Tibial artery (tissue), 4 donors: Measurements from ENCODE around the gene C16orf46.
A peak's percentile ranks its signal among the peaks of the same experiment; 100 is the strongest.

ENCODE experiments used
- DNase-seq, 2 donors: peaks; one replicate each; pipeline ENCODE4 v3.0.0-alpha.2; 2019
- H3K27ac ChIP-seq, 2 donors: fragments of 200-600 bp; sonication (generic) in 1 of 2; 1 replicate in 1 of 2; 2 replicates in 1 of 2; pipeline ENCODE4 v1.5.1; 2018 to 2019; ENCODE audit warnings: mild to moderate bottlenecking in 1 of 2
- H3K27me3 ChIP-seq, 2 donors: fragments of 200-600 bp; sonication (generic) in 1 of 2; one replicate each; pipeline versions ENCODE4 v1.5.1 to v1.6.0; 2016 to 2019
- H3K36me3 ChIP-seq, 3 donors: fragments of 200-600 bp; sonication (generic) in 2 of 3; one replicate each; pipeline ENCODE4 v1.5.1; 2016 to 2019; ENCODE audit warnings: mild to moderate bottlenecking in 2 of 3
- H3K4me1 ChIP-seq, 4 donors: fragments of 200-600 bp; sonication (generic) in 2 of 4; 1 replicate in 3 of 4; 2 replicates in 1 of 4; pipeline ENCODE4 v1.5.1; 2016 to 2019
- H3K4me3 ChIP-seq, 2 donors: fragments of 200-600 bp; sonication (generic) in 1 of 2; 1 replicate in 1 of 2; 2 replicates in 1 of 2; pipeline ENCODE4 v1.5.1; 2018 to 2019; ENCODE audit warnings: mild to moderate bottlenecking in 2 of 2
- H3K9me3 ChIP-seq, 3 donors: fragments of 200-600 bp; sonication (generic) in 1 of 3; one replicate each; pipeline ENCODE4 v1.5.1; 2016 to 2019
- CTCF ChIP-seq, 2 experiments: fragments of 200-600 bp in 1 of 2; fragments of 450-650 bp in 1 of 2; IDR thresholded peaks; one replicate each; pipeline ENCODE4 v1.5.1; 2017 to 2019; ENCODE audit warnings: antibody characterized with exemption in 2 of 2, mild to moderate bottlenecking in 1 of 2, moderate library complexity in 1 of 2
- intact Hi-C: fragments of 100-400 bp; cut with DNase I; formaldehyde crosslinking; loops from one replicate; pipeline ENCODE4 v1.15.0; 2023; ENCODE audit warnings: low total_unique reads

The C16orf46 gene

DNA sequence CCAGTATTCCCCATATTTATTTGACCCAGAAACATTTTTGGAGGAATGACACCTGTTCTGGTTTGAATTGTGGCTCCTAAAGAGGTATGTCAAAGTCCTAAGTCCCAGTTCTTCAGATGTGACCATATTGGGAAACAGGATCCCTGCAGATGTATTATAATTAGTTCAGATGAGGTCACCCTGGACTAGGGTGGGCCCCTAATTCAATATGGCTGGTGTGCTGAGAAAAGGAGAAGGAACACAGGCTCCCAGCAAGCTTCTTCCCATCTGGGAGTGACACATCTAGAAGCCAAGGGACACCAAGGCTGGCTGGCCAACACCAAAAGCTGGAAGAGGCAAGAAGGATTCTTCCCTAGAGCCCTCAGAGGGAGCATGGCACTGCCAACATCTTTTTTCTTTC, 22.9 kb upstream of the C16orf46 start:
- no peak overlapping the region for H3K27ac ChIP-seq
- H3K36me3 ChIP-seq = no peaks in the 10 kb centered on the region
- intact Hi-C loops = loop anchor here (5.0 to 10.0 kb wide), 2 partner anchors 77 to 215 kb away; partner anchors contain the start of gene GAN
- no peak for DNase-seq
- no peaks in the 10 kb centered on the region for H3K9me3 ChIP-seq
- peaks cover 0 to 9% (median 3%) of the 10 kb centered on the region in 4 donors for H3K4me1 ChIP-seq
- H3K27me3 ChIP-seq = peaks cover 0 to 4% of the 10 kb centered on the region in 2 donors
- no peak for TF ChIP-seq CTCF (IDR thresholded peaks at IDR 0.05)
- H3K4me3 ChIP-seq = no peak overlapping the region

GRCh38 chr16:81097230-81097629, 20.2 kb upstream of the C16orf46 start:
- Histone ChIP-seq H3K4me3 (no peak overlapping the region), H3K4me1 (peaks cover 0 to 13% (median 3%) of the 10 kb centered on the region in 4 donors), H3K9me3 (no peaks in the 10 kb centered on the region), H3K27ac (peak overlapping the region in 1 of 2 donors; percentile 74), H3K36me3 (no peaks in the 10 kb centered on the region), H3K27me3 (no peaks in the 10 kb centered on the region)
- intact Hi-C loops = loop anchor here (2.0 to 10.0 kb wide), 3 partner anchors 20 to 218 kb away; partner anchors contain the start of genes C16orf46 and GAN
- DNase-seq = no peak
- TF ChIP-seq CTCF (IDR thresholded peaks at IDR 0.05) = no peak

DNA sequence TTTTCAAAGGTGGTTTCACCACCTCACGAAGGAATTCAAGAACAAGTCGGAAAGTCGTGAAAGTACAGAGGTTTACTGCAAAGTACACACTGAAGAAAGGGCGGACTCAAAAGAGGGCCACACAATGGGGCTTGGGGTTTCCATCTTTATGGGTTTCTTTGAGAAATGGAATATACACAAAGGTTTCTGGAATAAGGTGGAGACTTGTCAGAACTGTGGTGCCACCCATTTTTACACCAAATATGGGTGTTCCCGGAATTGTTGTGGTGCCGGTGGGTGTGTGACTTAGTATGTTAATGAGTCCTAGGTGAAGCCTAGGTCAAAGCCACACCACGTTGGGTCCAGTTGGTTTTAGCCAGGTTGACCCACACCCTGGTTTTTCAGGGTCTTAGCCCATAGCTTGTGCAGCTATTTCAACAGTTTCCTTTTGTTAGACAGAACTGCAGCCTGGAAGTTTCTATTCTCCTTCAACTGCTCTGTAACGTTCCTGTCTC, 19.7 kb upstream of the C16orf46 start:
- Histone ChIP-seq H3K27me3 (no peaks in the 10 kb centered on the region), H3K9me3 (no peaks in the 10 kb centered on the region), H3K27ac (peak overlapping the region; percentile 63 to 74), H3K4me1 (peaks cover 0 to 13% (median 3%) of the 10 kb centered on the region in 4 donors), H3K4me3 (peak overlapping the region; percentile 69 to 94), H3K36me3 (no peaks in the 10 kb centered on the region)
- intact Hi-C loops = loop anchor here (2.0 to 10.0 kb wide), 3 partner anchors 20 to 218 kb away; partner anchors contain the start of genes C16orf46 and GAN
- TF ChIP-seq CTCF (IDR thresholded peaks at IDR 0.05) = no peak
- no peak for DNase-seq

DNA sequence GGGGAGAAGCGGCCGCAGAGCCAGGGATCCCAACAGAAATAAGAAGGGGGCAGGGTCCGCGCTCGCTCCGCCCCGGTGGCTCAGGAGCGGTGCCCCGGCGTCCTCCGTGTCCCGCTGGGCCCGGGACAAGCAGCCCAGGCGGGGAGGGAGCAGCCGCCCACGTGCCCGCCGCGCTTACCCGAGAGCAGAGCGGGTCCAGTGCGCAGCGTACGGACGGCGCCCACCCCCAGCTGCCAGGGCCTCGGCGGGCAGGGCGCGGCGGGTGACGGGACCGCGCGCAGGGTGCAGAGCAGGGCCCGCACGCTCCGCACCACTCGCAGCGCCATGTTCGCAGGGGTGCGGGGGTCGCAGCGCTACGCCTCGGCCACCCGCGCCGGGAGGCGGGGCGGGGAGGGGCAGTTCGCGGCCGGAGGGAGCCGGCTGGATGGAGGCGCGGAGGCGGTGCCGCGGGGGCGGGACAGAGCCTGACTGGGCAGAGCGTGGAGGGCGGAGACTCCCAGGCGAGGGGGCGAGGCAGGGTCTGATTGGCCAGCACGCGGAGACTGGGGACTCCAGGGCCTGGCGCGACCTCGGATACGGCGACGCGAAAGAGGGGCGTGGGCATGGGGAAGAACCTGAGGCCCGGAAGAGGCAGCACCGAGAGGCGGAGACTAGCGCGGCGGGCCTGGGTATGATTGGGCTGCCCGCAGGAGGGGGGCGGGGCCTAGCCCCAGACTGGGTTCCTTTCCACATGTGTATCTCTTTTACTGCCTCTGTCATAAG, 19.1 kb upstream of the C16orf46 start, which contains the start of gene GCSH:
GCSH (minus strand) TSS at position 443 of the 762 bp plus-strand sequence; CDS start at position 326, 117 bp downstream.
- intact Hi-C loops = loop anchor here (2.0 to 10.0 kb wide), 3 partner anchors 19 to 219 kb away; partner anchors contain the start of genes C16orf46 and GAN
- H3K9me3 ChIP-seq = no peaks in the 10 kb centered on the region
- H3K36me3 ChIP-seq = no peaks in the 10 kb centered on the region
- no peaks in the 10 kb centered on the region for H3K27me3 ChIP-seq
- no peak for TF ChIP-seq CTCF (IDR thresholded peaks at IDR 0.05)
- peak; percentile 99 to 100 for DNase-seq
- peak within 1 kb of the TSS; percentile 69 to 94 for H3K4me3 ChIP-seq
- peak within 1 kb of the TSS; percentile 82 to 84 for H3K27ac ChIP-seq
- peaks cover 0 to 13% (median 3%) of the 10 kb centered on the region in 4 donors for H3K4me1 ChIP-seq

DNA sequence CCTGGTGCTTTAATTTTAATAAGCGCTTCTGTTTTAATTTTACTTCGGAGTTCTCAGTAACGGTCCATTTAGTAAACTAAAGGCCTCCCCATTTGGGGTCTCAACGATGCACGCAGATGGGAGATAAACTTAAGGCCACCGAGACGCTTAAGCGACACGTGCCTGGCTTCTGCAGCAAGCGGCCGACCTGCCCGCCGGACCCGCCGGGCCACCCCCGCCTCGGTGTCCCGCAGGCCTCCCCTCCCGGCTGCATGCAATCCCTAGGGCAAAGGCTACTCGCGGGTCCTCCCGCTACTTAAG, 18.6 kb upstream of the C16orf46 start:
- peaks cover 0 to 4% (median 0%) of the 10 kb centered on the region in 3 donors for H3K36me3 ChIP-seq
- no peak for TF ChIP-seq CTCF (IDR thresholded peaks at IDR 0.05)
- intact Hi-C loops = loop anchor here (5.0 to 10.0 kb wide), 2 partner anchors 82 to 219 kb away; partner anchors contain the start of gene GAN
- peak overlapping the region; percentile 82 to 84 for H3K27ac ChIP-seq
- H3K27me3 ChIP-seq = no peaks in the 10 kb centered on the region
- DNase-seq = no peak
- no peaks in the 10 kb centered on the region for H3K9me3 ChIP-seq
- H3K4me3 ChIP-seq = peak overlapping the region; percentile 69 to 94
- peaks cover 0 to 13% (median 3%) of the 10 kb centered on the region in 4 donors for H3K4me1 ChIP-seq
